Activated T-helper 17 cell treated with anti-CD3 and anti-CD28 coated beads, Interleukin-2, amount 50 U/mL, for 72 hours (primary cell): ENCODE measurements around the gene SRP19. TPM values are rescaled to one million over a fixed set of nuclear protein-coding genes. Genes with fewer than 3 reads are reported as not detected.
A peak's percentile ranks its signal among the peaks of the same experiment; 100 is the strongest.
"Not testable (repeated sequence)": the region's sequence is repeated elsewhere in the genome, so short reads cannot be mapped to it uniquely, and the experiment has no call there.

Experiments used
- ATAC-seq: fragments of 150-1000 bp; cut with Tn5 transposase; replicated peaks from 2 replicates; pipeline ENCODE4 v1.10.0; 2021; ENCODE audit warnings: mild to moderate bottlenecking, moderate library complexity
- H3K27ac Mint-ChIP-seq: one replicate; pipeline ENCODE4 v1.8.0; 2022; ENCODE audit warnings: mixed read lengths
- H3K27me3 Mint-ChIP-seq: one replicate; pipeline ENCODE4 v1.8.0; 2022; ENCODE audit warnings: mixed read lengths
- H3K36me3 Mint-ChIP-seq: one replicate; pipeline ENCODE4 v1.8.0; 2022; ENCODE audit warnings: low read depth, mild to moderate bottlenecking, mixed read lengths
- H3K4me1 Mint-ChIP-seq: one replicate; pipeline ENCODE4 v1.8.0; 2022; ENCODE audit warnings: mixed read lengths
- H3K4me3 Mint-ChIP-seq: one replicate; pipeline ENCODE4 v1.8.0; 2022; ENCODE audit warnings: mild to moderate bottlenecking, mixed read lengths
- H3K9me3 Mint-ChIP-seq: one replicate; pipeline ENCODE4 v1.8.0; 2022; ENCODE audit warnings: mixed read lengths
- total RNA-seq, 2 donors: library from RNA; stranded (reverse); gene quantifications; one replicate each; pipeline ENCODE4 v1.2.3, GENCODE V29; 2022

SRP19 gene
- total RNA-seq, 2 donors from 2014 or later = 25.4 to 60.3 TPM

DNA sequence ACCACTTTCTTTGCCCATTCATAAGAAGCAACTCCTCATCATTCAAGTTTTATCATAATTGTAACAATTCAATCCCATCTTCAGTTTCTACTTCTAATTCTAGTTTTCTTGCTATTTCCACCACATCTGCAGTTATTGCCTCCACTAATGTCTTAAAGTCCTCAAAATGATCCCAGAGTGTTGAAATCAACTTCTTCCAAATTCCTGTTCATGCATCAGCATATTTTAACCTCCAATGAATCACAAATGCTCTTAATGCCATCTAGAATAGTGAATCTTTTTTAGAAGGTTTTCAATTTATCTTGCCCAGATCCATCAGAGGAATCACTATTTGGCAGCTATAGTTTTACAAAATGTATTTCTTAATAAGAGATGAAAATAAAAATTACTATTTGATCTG lies 3.2 kb upstream of the SRP19 start:
- no peak overlapping the region for H3K4me3 Mint-ChIP-seq
- peaks cover 20% of the 10 kb centered on the region for H3K27me3 Mint-ChIP-seq
- peaks cover 6% of the 10 kb centered on the region for H3K4me1 Mint-ChIP-seq
- H3K36me3 Mint-ChIP-seq = peaks cover 8% of the 10 kb centered on the region
- H3K27ac Mint-ChIP-seq = no peak overlapping the region
- no peak for ATAC-seq
- no peaks in the 10 kb centered on the region for H3K9me3 Mint-ChIP-seq

DNA sequence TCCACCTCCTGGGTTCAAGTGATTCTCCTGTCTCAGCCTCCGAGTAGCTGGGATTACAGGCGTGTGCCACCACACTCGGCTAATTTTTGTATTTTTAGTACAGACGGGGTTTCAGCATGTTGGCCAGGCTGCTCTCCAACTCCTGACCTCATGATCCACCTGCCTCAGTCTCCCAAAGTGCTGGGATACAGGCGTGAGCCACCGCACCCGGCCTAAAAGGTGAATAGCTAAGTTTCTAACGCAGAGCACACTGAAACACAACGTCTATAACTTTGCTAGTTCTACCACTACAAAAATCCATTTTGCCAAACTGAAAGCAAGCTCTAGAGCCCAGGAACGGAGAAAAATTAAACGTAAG lies 537 bp upstream of the SRP19 start:
- peaks cover 16% of the 10 kb centered on the region for H3K4me1 Mint-ChIP-seq

DNA sequence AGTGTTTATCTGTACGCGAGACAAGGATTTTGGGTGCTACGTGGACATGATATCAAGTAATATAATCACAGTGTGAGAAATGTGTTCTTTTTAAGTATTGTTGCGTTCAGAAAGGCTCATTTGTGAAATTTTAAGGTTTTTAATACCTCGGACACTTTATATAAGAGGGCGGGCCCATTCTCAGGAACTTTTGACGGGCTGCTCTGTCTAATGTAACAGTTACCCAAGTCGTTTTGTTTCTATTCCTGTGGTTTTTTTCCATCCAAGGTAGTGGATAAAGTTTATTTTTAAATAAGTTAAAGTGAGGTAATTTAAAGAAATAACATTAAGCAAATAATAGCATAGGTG lies 525 bp downstream of the SRP19 start:
- H3K4me1 Mint-ChIP-seq = peaks cover 16% of the 10 kb centered on the region
- H3K4me3 Mint-ChIP-seq = peak overlapping the region; percentile 91
- H3K36me3 Mint-ChIP-seq = peaks cover 45% of the 10 kb centered on the region
- H3K27me3 Mint-ChIP-seq = peaks cover 5% of the 10 kb centered on the region
- ATAC-seq = no peak
- H3K27ac Mint-ChIP-seq = peak overlapping the region; percentile 97
- no peaks in the 10 kb centered on the region for H3K9me3 Mint-ChIP-seq

More for the DNA sequence above, 537 bp upstream of the SRP19 start:
- H3K4me3 Mint-ChIP-seq = peak overlapping the region; percentile 91
- peaks cover 11% of the 10 kb centered on the region for H3K27me3 Mint-ChIP-seq
- peaks cover 35% of the 10 kb centered on the region for H3K36me3 Mint-ChIP-seq
- ATAC-seq, H3K9me3 Mint-ChIP-seq: not testable (repeated sequence)
- peak overlapping the region; percentile 97 for H3K27ac Mint-ChIP-seq

DNA sequence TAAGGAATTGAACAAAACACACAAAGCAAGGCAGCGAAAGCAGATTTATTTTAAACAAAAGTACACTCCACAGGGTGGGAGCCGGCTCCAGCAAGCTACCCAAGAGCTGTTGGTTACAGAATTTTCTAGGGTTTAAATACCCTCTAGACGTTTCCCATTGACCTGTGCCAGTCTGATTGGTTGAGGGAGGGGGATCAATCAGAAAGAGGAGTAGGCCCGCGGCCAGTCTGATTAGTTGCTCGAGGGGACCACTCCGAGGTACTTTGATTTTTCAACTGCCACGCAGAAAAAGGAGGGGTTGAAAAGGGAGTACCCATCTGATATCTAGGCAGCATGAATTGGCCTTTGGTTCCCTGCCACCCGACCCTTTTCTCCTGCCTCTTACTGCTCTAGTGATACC lies 998 bp downstream of the SRP19 start:
- no peak for ATAC-seq
- H3K36me3 Mint-ChIP-seq = peaks cover 50% of the 10 kb centered on the region
- peaks cover 21% of the 10 kb centered on the region for H3K4me1 Mint-ChIP-seq
- peak overlapping the region; percentile 91 for H3K4me3 Mint-ChIP-seq
- H3K27me3 Mint-ChIP-seq = peaks cover 5% of the 10 kb centered on the region
- no peaks in the 10 kb centered on the region for H3K9me3 Mint-ChIP-seq
- H3K27ac Mint-ChIP-seq = peak overlapping the region; percentile 97

DNA sequence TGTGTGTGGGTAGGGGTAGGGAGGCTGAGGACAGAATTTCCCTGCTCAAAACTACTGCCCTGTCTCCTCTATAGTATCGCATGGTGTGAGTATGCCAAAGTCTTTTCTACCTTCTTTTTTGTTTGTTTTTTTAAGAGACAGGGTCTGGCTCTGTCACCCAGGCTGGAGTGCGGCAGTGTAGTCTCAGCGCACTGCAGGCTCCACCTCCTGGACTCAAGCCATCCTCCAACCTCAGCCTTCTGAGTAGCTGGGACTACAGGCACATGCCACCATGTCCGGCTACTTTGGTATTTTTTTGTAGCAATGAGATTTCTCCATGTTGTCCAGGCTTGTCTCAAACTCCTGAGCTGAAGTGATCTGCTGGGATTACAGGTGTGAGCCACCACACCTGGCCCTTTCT lies 2.5 kb downstream of the SRP19 start:
- Mint-ChIP-seq H3K9me3 (no peaks in the 10 kb centered on the region), H3K27ac (peak overlapping the region; percentile 97), H3K4me3 (peak overlapping the region; percentile 91), H3K27me3 (no peaks in the 10 kb centered on the region), H3K4me1 (peaks cover 25% of the 10 kb centered on the region), H3K36me3 (peaks cover 65% of the 10 kb centered on the region)
- ATAC-seq = no peak

DNA sequence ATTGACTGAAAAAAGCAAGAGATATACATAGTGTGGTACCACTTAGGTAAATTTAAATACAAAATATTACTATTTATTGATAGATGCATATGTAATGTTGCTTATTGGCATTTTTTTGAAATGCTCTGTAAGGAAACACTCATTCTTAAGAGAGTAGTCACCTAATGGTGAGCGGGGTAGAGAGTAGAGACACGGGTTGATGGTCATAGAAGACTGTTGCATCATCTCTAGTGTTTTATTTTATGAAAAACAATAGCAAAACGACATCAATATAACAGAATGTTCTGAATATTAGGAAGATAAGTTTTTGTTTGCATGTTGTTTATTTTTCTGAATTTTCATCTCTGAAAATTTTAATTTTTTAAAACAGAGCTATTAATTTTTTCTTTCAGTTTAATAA lies 4.0 kb downstream of the SRP19 start:
- ATAC-seq = no peak
- H3K27me3 Mint-ChIP-seq = no peaks in the 10 kb centered on the region
- H3K36me3 Mint-ChIP-seq = peaks cover 81% of the 10 kb centered on the region
- no peak overlapping the region for H3K27ac Mint-ChIP-seq
- H3K9me3 Mint-ChIP-seq = no peaks in the 10 kb centered on the region
- peaks cover 31% of the 10 kb centered on the region for H3K4me1 Mint-ChIP-seq
- H3K4me3 Mint-ChIP-seq = no peak overlapping the region

DNA sequence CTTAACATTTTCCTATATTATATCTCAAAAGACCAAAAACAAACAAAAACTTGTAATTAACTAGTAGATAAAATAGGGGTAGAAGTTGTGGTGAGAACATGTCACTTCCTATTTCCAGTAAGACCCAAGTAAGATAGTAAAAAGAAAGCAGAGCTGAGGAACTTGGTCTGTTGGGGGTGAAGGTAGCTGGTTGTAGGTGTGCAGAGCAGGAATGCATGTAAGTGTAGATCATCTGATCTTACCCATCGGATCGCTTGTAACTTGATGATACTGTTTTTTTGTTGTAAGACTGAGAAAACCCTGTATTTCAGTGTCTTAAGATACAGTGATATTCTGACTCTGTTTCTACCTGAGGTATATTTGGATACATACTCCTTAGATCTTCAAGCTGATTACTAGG lies 5.7 kb downstream of the SRP19 start:
- Mint-ChIP-seq H3K27me3 (no peaks in the 10 kb centered on the region), H3K9me3 (no peaks in the 10 kb centered on the region), H3K27ac (peak overlapping the region; percentile 89), H3K4me3 (peak overlapping the region; percentile 31), H3K4me1 (peaks cover 32% of the 10 kb centered on the region), H3K36me3 (peaks cover 92% of the 10 kb centered on the region)
- peak; percentile 36 for ATAC-seq

DNA sequence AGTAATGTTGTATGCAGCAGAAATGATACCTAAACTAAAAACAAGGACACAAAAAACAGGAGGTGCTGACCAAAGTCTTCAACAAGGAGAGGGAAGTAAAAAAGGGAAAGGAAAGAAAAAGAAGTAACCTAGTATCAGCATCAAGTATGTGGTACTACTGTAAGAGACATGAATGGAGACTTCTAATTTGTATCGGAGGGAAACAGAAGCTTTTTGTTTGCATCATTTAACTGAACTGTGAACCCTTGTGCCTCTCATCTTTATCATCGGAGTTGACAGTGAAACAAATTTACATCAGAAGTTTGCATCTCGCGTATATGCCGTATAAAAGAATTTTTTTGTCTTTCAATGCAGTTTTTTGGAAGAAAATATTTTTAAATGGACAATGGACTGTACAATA lies 6.3 kb downstream of the SRP19 start:
- H3K4me1 Mint-ChIP-seq = peaks cover 31% of the 10 kb centered on the region
- H3K36me3 Mint-ChIP-seq = peaks cover 96% of the 10 kb centered on the region
- H3K27ac Mint-ChIP-seq = peak overlapping the region; percentile 89
- H3K4me3 Mint-ChIP-seq = peak overlapping the region; percentile 31
- H3K27me3 Mint-ChIP-seq = no peaks in the 10 kb centered on the region
- no peaks in the 10 kb centered on the region for H3K9me3 Mint-ChIP-seq
- ATAC-seq = no peak

DNA sequence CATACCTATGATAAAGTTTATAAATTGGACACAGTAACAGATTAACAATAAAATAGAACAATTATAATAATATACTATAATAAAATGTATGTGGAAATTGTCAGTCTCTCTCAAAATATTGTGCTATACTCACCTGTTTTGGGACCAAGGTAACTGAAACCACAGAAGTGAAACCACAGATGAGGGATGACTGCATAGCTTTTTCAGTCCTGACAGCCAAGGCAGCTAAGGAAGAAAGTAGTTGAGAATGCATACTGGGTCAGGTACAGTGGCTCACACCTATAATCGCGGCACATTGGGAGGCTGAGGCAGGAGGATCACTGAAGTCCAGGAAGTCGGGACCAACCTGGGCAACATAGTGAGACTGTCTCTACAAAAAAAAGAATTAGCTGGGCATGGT lies 8.9 kb downstream of the SRP19 start:
- H3K36me3 Mint-ChIP-seq = peaks cover 96% of the 10 kb centered on the region
- H3K4me3 Mint-ChIP-seq = no peak overlapping the region
- no peaks in the 10 kb centered on the region for H3K9me3 Mint-ChIP-seq
- ATAC-seq = peak; percentile 96
- no peaks in the 10 kb centered on the region for H3K27me3 Mint-ChIP-seq
- H3K4me1 Mint-ChIP-seq = peaks cover 25% of the 10 kb centered on the region
- H3K27ac Mint-ChIP-seq = peak overlapping the region; percentile 21

DNA sequence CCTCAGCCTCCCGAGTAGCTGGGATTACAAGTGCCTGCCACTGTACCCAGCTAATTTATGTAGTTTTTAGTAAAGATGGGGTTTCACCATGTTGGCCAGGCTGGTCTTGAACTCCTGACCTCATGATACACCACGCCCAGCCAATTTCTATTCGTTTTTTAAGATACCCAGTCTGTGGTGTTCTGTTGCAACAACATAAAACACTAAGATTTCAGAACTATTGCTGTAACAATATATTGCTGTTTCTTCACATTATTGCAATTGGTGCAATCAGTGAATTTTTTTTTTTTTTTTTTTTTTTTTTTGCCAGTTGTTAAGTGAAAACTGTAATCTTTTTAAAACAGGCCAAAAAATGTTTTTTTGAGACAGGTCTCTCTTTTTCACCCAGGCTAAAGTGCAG lies 9.9 kb downstream of the SRP19 start:
- Mint-ChIP-seq H3K27ac (no peak overlapping the region), H3K27me3 (no peaks in the 10 kb centered on the region), H3K4me1 (peaks cover 25% of the 10 kb centered on the region), H3K4me3 (no peak overlapping the region), H3K9me3 (no peaks in the 10 kb centered on the region), H3K36me3 (peaks cover 96% of the 10 kb centered on the region)
- ATAC-seq = no peak

DNA sequence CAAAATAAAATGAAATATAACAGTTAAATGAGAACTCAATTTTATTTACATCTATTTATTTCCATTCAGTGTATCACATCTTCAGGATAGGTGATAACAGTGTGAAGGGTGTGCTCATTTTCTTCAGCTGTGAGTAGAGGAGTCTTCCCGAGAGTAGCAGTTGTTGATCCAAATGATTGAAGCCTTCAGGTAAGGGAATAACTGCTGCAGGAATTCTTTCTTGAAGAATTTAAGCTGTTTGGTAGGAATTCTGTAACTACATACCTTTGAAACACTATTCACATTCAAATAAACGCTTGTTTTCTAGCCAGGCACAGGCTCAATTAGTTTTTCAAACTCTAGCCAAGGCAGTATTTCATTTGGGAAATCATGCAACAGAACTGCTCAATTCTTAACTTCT lies 15.3 kb downstream of the SRP19 start:
- Mint-ChIP-seq H3K4me1 (peaks cover 34% of the 10 kb centered on the region), H3K27me3 (no peaks in the 10 kb centered on the region), H3K4me3 (no peak overlapping the region), H3K36me3 (peaks cover 77% of the 10 kb centered on the region), H3K27ac (no peak overlapping the region), H3K9me3 (no peaks in the 10 kb centered on the region)
- no peak for ATAC-seq

DNA sequence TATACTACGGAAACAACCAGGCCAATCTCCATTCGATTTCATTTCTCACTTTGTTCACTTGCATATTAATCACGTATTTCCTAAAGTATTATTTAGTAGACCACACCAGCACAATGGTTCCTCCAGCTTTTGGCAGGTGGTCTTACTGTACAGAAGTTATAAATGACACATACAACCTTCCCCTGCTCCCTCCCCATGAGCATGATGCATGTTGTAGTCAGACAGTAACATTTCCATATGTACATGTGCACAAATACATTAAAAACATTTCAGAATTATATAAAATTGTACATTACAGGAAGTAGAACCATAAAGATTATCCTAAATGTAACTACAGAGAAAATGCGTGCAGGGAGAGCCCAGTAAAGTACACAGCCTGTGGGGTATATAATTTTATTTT lies 17.0 kb downstream of the SRP19 start:
- Mint-ChIP-seq H3K4me3 (no peak overlapping the region), H3K4me1 (peaks cover 29% of the 10 kb centered on the region), H3K27me3 (no peaks in the 10 kb centered on the region)

DNA sequence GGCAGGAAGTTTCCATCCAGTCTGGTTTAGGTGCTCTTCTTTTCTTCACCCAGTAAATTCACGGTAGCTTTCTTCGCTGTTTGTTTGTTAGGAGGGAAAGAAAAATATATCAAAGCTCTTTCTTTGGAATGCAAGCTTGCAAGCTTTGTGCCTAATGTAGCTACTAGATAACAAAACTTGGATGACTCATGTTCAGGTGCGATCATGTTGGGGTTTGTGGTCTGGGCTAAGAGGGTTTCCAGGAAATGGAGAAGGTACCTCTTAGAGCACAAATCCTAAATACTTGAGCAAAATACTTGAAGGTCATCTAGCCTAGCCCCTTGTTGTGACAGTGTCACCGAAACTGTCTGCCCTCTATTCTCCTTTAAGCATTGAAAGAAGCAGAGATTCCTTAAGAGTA lies 17.7 kb downstream of the SRP19 start:
- Mint-ChIP-seq H3K27ac (no peak overlapping the region), H3K36me3 (peaks cover 56% of the 10 kb centered on the region), H3K9me3 (no peaks in the 10 kb centered on the region), H3K27me3 (no peaks in the 10 kb centered on the region), H3K4me1 (peaks cover 26% of the 10 kb centered on the region), H3K4me3 (peak overlapping the region; percentile 68)
- ATAC-seq = peak; percentile 94

More for the DNA sequence above, 17.0 kb downstream of the SRP19 start:
- H3K9me3 Mint-ChIP-seq = no peaks in the 10 kb centered on the region
- H3K36me3 Mint-ChIP-seq = peaks cover 62% of the 10 kb centered on the region
- no peak for ATAC-seq
- H3K27ac Mint-ChIP-seq = no peak overlapping the region

DNA sequence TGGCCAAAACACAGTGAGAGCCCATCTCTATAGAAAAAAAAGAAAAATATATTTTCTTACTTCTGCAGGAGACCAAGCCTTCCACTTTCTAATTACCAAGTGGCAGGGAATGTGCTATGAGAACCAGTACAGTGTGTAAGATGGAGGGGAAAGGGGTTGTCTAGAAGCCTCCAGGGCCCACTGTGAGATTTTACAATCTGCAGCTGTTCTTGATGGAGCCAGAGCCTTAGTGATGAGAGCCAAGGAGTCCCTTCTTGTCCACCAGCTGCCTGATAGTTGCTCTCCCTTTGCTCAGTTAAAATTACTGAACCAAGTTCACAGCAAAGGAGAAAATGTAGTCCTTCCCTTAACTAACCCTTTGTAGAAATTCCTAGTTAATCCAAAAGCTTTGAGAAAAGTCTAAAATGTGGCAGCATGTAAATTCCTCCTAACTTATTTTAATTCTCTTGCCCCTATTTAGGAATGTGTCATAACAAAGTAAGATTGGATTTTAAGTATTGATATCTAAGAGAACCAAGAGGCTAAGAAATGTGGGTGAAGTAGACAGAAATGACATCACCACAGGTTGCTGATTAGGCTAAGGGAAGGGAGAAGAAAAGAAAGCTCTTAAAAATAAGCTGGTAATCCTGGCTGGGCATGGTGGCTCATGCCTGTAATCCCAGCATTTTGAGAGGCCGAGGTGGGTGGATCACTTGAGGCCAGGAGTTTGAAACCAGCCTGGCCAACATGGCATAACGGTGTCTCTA lies 19.3 kb downstream of the SRP19 start:
- no peak overlapping the region for H3K27ac Mint-ChIP-seq
- H3K4me3 Mint-ChIP-seq = no peak overlapping the region
- H3K27me3 Mint-ChIP-seq = no peaks in the 10 kb centered on the region
- ATAC-seq = no peak
- no peaks in the 10 kb centered on the region for H3K9me3 Mint-ChIP-seq
- H3K36me3 Mint-ChIP-seq = peaks cover 39% of the 10 kb centered on the region
- peaks cover 25% of the 10 kb centered on the region for H3K4me1 Mint-ChIP-seq

DNA sequence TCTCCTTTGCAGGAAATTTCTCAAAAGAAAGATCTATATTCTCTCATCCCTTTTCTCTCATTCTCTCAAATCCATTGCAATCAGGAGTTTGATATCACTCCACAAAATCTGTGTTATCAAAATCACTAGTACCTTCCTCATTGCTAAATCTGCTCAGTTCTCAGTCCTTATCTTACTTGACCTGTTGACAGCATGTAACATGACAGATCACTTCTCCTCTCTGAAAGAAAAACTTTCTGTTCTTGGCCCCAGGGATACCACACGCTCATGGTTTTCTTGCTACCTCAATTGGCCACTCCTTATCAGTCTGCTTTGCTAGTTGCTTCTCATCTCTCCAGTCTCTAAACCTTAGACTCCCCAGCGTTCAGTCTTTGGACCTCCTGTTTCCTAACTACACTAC lies 22.1 kb downstream of the SRP19 start:
- ATAC-seq = no peak
- no peak overlapping the region for H3K4me3 Mint-ChIP-seq
- no peak overlapping the region for H3K27ac Mint-ChIP-seq
- no peaks in the 10 kb centered on the region for H3K9me3 Mint-ChIP-seq
- no peaks in the 10 kb centered on the region for H3K27me3 Mint-ChIP-seq
- peaks cover 23% of the 10 kb centered on the region for H3K4me1 Mint-ChIP-seq
- peaks cover 11% of the 10 kb centered on the region for H3K36me3 Mint-ChIP-seq

DNA sequence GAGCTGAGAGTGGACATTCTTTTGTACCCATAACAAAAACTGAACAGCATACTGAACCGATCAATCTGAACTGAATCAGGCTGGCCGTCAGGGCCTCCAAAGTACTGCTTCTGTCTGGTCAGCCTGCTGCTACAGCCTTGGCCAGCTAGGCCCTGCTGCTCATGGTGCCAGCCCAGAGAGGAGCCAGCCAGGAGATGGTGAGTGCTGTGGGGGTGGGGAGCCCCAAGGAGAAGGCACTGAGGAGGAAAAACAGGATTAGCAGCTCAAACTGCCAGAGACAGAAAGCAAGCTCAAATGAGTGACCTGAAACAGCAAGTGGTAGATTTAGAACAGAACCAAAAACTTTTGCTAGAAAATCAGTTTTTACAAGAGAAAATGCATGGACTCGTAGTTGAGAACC lies 23.9 kb downstream of the SRP19 start:
- Mint-ChIP-seq H3K4me1 (peaks cover 18% of the 10 kb centered on the region), H3K27ac (no peak overlapping the region), H3K27me3 (no peaks in the 10 kb centered on the region), H3K4me3 (no peak overlapping the region), H3K9me3 (no peaks in the 10 kb centered on the region), H3K36me3 (peaks cover 8% of the 10 kb centered on the region)
- no peak for ATAC-seq
